Transverse colon (tissue), 4 donors: ENCODE results near the gene VPS35L.

Source experiments
- CTCF ChIP-seq, 5 experiments: fragments of 200-600 bp in 3 of 5; fragments of 450-650 bp in 2 of 5; sonication (generic) in 3 of 5; IDR thresholded peaks; 1 replicate in 2 of 5; 2 replicates in 3 of 5; pipeline ENCODE4 v1.5.1; 2016 to 2017; ENCODE audit warnings: antibody characterized with exemption in 5 of 5, inconsistent platforms in 3 of 5, mild to moderate bottlenecking in 2 of 5, moderate library complexity in 1 of 5
- POLR2A ChIP-seq: fragments of 450-650 bp; IDR thresholded peaks from one replicate; pipeline ENCODE4 v1.6.1; 2016; ENCODE audit warnings: antibody characterized with exemption, mild to moderate bottlenecking, moderate library complexity
- POLR2AphosphoS5 ChIP-seq, 3 donors: sonication (generic); formaldehyde crosslinking; IDR thresholded peaks; one replicate each; pipeline ENCODE4 v1.6.1; 2016; ENCODE audit warnings: antibody characterized with exemption in 3 of 3

GRCh38 chr16:19639986-19640421 is 84.5 kb downstream of the VPS35L start:
- no peak for TF ChIP-seq CTCF (IDR thresholded peaks at IDR 0.05)
- no peak for TF ChIP-seq POLR2AphosphoS5 (IDR thresholded peaks at IDR 0.05)
- no peak for TF ChIP-seq POLR2A
